H9 (cell line): ENCODE measurements around the gene TMEM240. TPM values are rescaled to one million over a fixed set of nuclear protein-coding genes. Genes with fewer than 3 reads are reported as not detected.
A peak's percentile ranks its signal among the peaks of the same experiment; 100 is the strongest.

Experiments used
- DNase-seq: peaks from one replicate; pipeline ENCODE4 v3.0.0-alpha.2; 2017
- H2AFZ ChIP-seq: one replicate; pipeline ENCODE4 v1.6.1; 2013; ENCODE audit warnings: mild to moderate bottlenecking, low read length, control low read depth, moderate library complexity
- H2AK5ac ChIP-seq: 2 replicates; pipeline ENCODE4 v1.6.1; 2013; ENCODE audit warnings: low read length, control low read depth, mixed read lengths; ENCODE audit not compliant: insufficient read length
- H2BK120ac ChIP-seq: one replicate; pipeline ENCODE4 v1.6.1; 2013; ENCODE audit warnings: low read depth, mild to moderate bottlenecking, low read length, control low read depth, inconsistent platforms; ENCODE audit not compliant: poor library complexity, severe bottlenecking
- H2BK12ac ChIP-seq: 2 replicates; pipeline ENCODE4 v1.6.1; 2013; ENCODE audit warnings: low read length, control low read depth, mixed read lengths, low read depth; ENCODE audit not compliant: insufficient read length
- H2BK15ac ChIP-seq: 2 replicates; pipeline ENCODE4 v1.6.1; 2013; ENCODE audit warnings: low read depth, low read length, control low read depth
- H2BK20ac ChIP-seq: one replicate; pipeline ENCODE4 v1.6.1; 2013; ENCODE audit warnings: low read depth, mild to moderate bottlenecking, low read length, control low read depth, inconsistent platforms; ENCODE audit not compliant: poor library complexity, severe bottlenecking
- H2BK5ac ChIP-seq: 2 replicates; pipeline ENCODE4 v1.6.1; 2013; ENCODE audit warnings: low read length, control low read depth, mixed read lengths; ENCODE audit not compliant: insufficient read length
- H3K14ac ChIP-seq: 2 replicates; pipeline ENCODE4 v1.6.1; 2013; ENCODE audit warnings: low read length, control low read depth; ENCODE audit not compliant: insufficient read depth
- H3K18ac ChIP-seq: 2 replicates; pipeline ENCODE4 v1.6.1; 2013; ENCODE audit warnings: low read depth, mild to moderate bottlenecking, mixed read lengths, low read length, control low read depth; ENCODE audit not compliant: insufficient read length
- H3K23ac ChIP-seq: 2 replicates; pipeline ENCODE4 v1.6.1; 2013; ENCODE audit warnings: low read length, control low read depth, mixed read lengths, low read depth; ENCODE audit not compliant: insufficient read length
- H3K23me2 ChIP-seq: 2 replicates; pipeline ENCODE4 v1.6.1; 2013; ENCODE audit warnings: low read depth, mild to moderate bottlenecking, mixed read lengths, low read length, control low read depth; ENCODE audit not compliant: insufficient read length, poor library complexity, severe bottlenecking
- H3K27ac ChIP-seq: 2 replicates; pipeline ENCODE4 v1.5.1; 2013; ENCODE audit warnings: low read length, control low read depth, mixed read lengths, low read depth; ENCODE audit not compliant: insufficient read length
- H3K27me3 ChIP-seq: 2 replicates; pipeline ENCODE4 v1.6.1; 2013; ENCODE audit warnings: low read length, control low read depth, inconsistent platforms; ENCODE audit not compliant: insufficient read depth
- H3K4ac ChIP-seq: 2 replicates; pipeline ENCODE4 v1.6.1; 2013; ENCODE audit warnings: low read depth, mild to moderate bottlenecking, control low read depth, inconsistent platforms, low read length, moderate library complexity
- H3K4me1 ChIP-seq: 2 replicates; pipeline ENCODE4 v1.6.1; 2013; ENCODE audit warnings: low read length, control low read depth, inconsistent platforms; ENCODE audit not compliant: insufficient read depth
- H3K4me2 ChIP-seq: 2 replicates; pipeline ENCODE4 v1.6.1; 2013; ENCODE audit warnings: low read length, control low read depth, mixed read lengths; ENCODE audit not compliant: insufficient read length, insufficient read depth
- H3K56ac ChIP-seq: 2 replicates; pipeline ENCODE4 v1.6.1; 2013; ENCODE audit warnings: low read depth, mild to moderate bottlenecking, mixed read lengths, low read length, control low read depth; ENCODE audit not compliant: insufficient read length
- H3K79me1 ChIP-seq: 2 replicates; pipeline ENCODE4 v1.6.1; 2013; ENCODE audit warnings: low read depth, mild to moderate bottlenecking, moderate library complexity, low read length, control low read depth, inconsistent platforms; ENCODE audit not compliant: insufficient read depth, poor library complexity, severe bottlenecking
- H3K79me2 ChIP-seq: 2 replicates; pipeline ENCODE4 v1.6.1; 2013; ENCODE audit warnings: low read length, control low read depth, inconsistent platforms; ENCODE audit not compliant: insufficient read depth
- H3K9ac ChIP-seq: 2 replicates; pipeline ENCODE4 v1.6.1; 2013; ENCODE audit warnings: low read length, control low read depth, mixed read lengths; ENCODE audit not compliant: insufficient read length; ENCODE audit errors: extremely low read depth
- H3K9me3 ChIP-seq: one replicate; pipeline ENCODE4 v1.6.1; 2013; ENCODE audit warnings: low read depth, low read length, inconsistent platforms; ENCODE audit not compliant: control insufficient read depth
- H3T11ph ChIP-seq: one replicate; pipeline ENCODE4 v1.6.1; 2013; ENCODE audit warnings: mild to moderate bottlenecking, low read length, control low read depth, inconsistent platforms
- H4K20me1 ChIP-seq: one replicate; pipeline ENCODE4 v1.6.1; 2013; ENCODE audit not compliant: control insufficient read depth, insufficient read length, insufficient read depth
- H4K5ac ChIP-seq: 2 replicates; pipeline ENCODE4 v1.6.1; 2013; ENCODE audit warnings: low read depth, mild to moderate bottlenecking, mixed read lengths, low read length, control low read depth; ENCODE audit not compliant: insufficient read length
- H4K8ac ChIP-seq: replicated peaks from 2 replicates; pipeline ENCODE4 v1.6.1; 2013; ENCODE audit warnings: low read length, control low read depth, mixed read lengths, low read depth; ENCODE audit not compliant: insufficient read length
- H4K91ac ChIP-seq: 2 replicates; pipeline ENCODE4 v1.6.1; 2013; ENCODE audit warnings: low read depth, mild to moderate bottlenecking, moderate library complexity, mixed read lengths, low read length, control low read depth; ENCODE audit not compliant: insufficient read length
- H3K27ac Mint-ChIP-seq, 3 experiments: 2 replicates in 2 of 3; 3 replicates in 1 of 3; pipeline ENCODE4 v1.8.0; 2020 to 2021; ENCODE audit warnings: mixed read lengths in 3 of 3, mild to moderate bottlenecking in 1 of 3, moderate library complexity in 1 of 3
- H3K27me3 Mint-ChIP-seq: 2 replicates; pipeline ENCODE4 v1.8.0; 2021; ENCODE audit warnings: low read depth, mild to moderate bottlenecking, moderate library complexity, mixed read lengths
- H3K36me3 Mint-ChIP-seq, 3 experiments: 2 replicates in 2 of 3; 3 replicates in 1 of 3; pipeline ENCODE4 v1.8.0; 2020 to 2021; ENCODE audit warnings: low read depth in 3 of 3, mixed read lengths in 3 of 3; ENCODE audit not compliant: insufficient read depth in 1 of 3
- H3K4me1 Mint-ChIP-seq, 2 experiments: 2 replicates each; pipeline ENCODE4 v1.8.0; 2020; ENCODE audit warnings: mixed read lengths in 2 of 2
- H3K4me3 Mint-ChIP-seq, 2 experiments: 2 replicates in 1 of 2; 3 replicates in 1 of 2; pipeline ENCODE4 v1.8.0; 2020 to 2021; ENCODE audit warnings: mild to moderate bottlenecking in 2 of 2, mixed read lengths in 2 of 2, moderate library complexity in 1 of 2
- H3K9me3 Mint-ChIP-seq, 2 experiments: 2 replicates in 1 of 2; 3 replicates in 1 of 2; pipeline ENCODE4 v1.8.0; 2020; ENCODE audit warnings: mild to moderate bottlenecking in 2 of 2, mixed read lengths in 2 of 2, moderate library complexity in 1 of 2
- CTCF ChIP-seq: fragments of 200-600 bp; sonication (generic); conservative IDR thresholded peaks from 3 replicates; pipeline ENCODE4 v1.8.0; 2021; ENCODE audit warnings: antibody characterized with exemption, mild to moderate bottlenecking
- WGBS: extraction: QIAGEN DNeasy Blood & Tissue Kit; methylation state at CpG from one replicate; pipeline ENCODE4 v1.1.7; 2013; ENCODE audit warnings: missing lambda C conversion rate, low lambda C conversion rate, mixed read lengths; ENCODE audit not compliant: insufficient read length; ENCODE audit errors: extremely low coverage; 5-methylcytosine and 5-hydroxymethylcytosine counted together
- total RNA-seq: library from RNA; stranded (reverse); gene quantifications from 2 replicates; pipeline ENCODE4 v1.2.1, GENCODE V29; 2021

Gene TMEM240
- total RNA-seq, 1 experiment from 2014 or later: 8.7 TPM

DNA sequence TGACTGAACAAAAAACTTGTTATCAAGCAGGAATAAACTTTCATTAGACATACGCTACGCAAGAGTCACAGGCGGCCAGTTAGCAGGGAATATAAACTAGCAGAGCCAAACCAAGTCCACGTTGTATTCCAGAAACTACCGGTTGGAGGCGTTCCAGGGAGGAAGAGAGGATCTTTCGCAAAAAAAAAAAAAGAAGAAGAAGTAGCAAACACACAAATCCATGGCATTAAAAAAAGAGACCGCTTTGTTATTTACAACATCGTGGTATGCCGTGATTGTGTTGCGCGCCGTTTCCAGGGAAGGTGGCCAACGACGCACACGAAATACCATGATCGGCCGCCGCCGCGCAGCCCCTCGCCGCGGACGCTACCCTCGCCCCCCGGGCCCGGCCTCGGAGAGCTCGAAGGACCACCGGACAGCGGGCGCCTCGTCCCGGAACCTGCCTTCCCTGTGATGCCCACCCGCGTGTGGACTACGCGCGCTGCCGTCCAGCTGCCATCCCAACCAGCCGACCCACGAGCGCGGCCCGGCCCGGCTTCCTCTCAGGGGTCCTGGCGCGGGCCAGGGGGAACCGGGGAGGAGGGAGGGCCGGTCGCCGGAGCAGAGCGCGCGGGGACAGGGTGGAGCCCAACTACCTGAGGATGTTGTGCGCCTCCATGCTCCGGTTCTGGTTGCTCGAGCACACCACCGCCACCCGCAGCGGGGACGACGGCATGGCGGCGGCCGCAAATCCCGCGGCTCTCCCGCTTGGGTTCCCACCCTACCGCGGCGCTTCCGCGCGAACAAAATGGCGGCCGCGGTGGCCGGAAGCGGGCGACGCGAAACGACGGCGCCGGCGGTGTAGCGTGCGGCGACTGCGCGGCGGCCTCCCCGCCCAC is 33.7 kb upstream of the TMEM240 start:
- Histone ChIP-seq H3K23me2 (peaks cover 11% of the 10 kb centered on the region), H3K27ac (peak overlapping the region; percentile 19), H4K8ac (peak overlapping the region; percentile 61), H3K4me1 (no peaks in the 10 kb centered on the region), H2BK5ac (peak overlapping the region; percentile 69), H3K4me2 (peak overlapping the region; percentile 66), H3K18ac (peak overlapping the region; percentile 98), H2AK5ac (no peak overlapping the region), H4K91ac (peak overlapping the region; percentile 85), H3K23ac (no peak overlapping the region), H3K79me1 (no peaks in the 10 kb centered on the region), H2BK20ac (no peak overlapping the region), H2BK15ac (no peak overlapping the region), H4K20me1 (no peaks in the 10 kb centered on the region), H2AFZ (no peak overlapping the region), H3K9ac (peak overlapping the region; percentile 97), H3K27me3 (no peaks in the 10 kb centered on the region), H3T11ph (no peak overlapping the region), H3K4ac (peak overlapping the region; percentile 50; the same call in 1 of the 2 replicates), H3K56ac (no peak overlapping the region), H2BK120ac (peak overlapping the region; percentile 39), H3K9me3 (no peaks in the 10 kb centered on the region), H2BK12ac (no peak overlapping the region), H4K5ac (peak overlapping the region; percentile 95), H3K14ac (peak overlapping the region; percentile 99), H3K79me2 (peaks cover 40% of the 10 kb centered on the region)
- H3K36me3 Mint-ChIP-seq: peaks cover 13 to 32% (median 24%) of the 10 kb centered on the region in 3 experiments
- peaks cover 15 to 20% of the 10 kb centered on the region in 2 experiments for H3K4me1 Mint-ChIP-seq
- WGBS: no CpG with 5 or more reads among the region's 96 CpGs
- TF ChIP-seq CTCF: peak; percentile 51; the same call in 2 of the 3 replicates
- DNase-seq: peak; percentile 73
- H3K27me3 Mint-ChIP-seq: peaks cover 11% of the 10 kb centered on the region
- H3K27ac Mint-ChIP-seq: peak overlapping the region; percentile 97 to 98 (median 97)
- H3K4me3 Mint-ChIP-seq: peak overlapping the region; percentile 95 to 96
- H3K9me3 Mint-ChIP-seq: peaks cover 0 to 3% of the 10 kb centered on the region in 2 experiments; a peak in 1 of 5 replicates
